ENCODE results near the gene ATP8B4.

Gene ATP8B4

GRCh38 chr15:50149090-50149489, 30.1 kb upstream of the ATP8B4 start:
- Histone ChIP-seq H3K27me3 (ENCODE audit: insufficient read depth, low read length) (no peaks in the 10 kb centered on the region), H3K9me3 (ENCODE audit: low read length) (no peaks in the 10 kb centered on the region), H3K4me1 (ENCODE audit: insufficient read depth, low read length) (no peaks in the 10 kb centered on the region), H3K4me3 (ENCODE audit: low read length) (no peak overlapping the region), H2AFZ (ENCODE audit: low read depth, low read length) (no peak overlapping the region), H3K36me3 (ENCODE audit: insufficient read depth, low read length) (no peaks in the 10 kb centered on the region)

GRCh38 chr15:50148362-50148963, 29.4 kb upstream of the ATP8B4 start:
- Histone ChIP-seq H3K4me3 (ENCODE audit: low read length) (no peak overlapping the region), H3K4me1 (ENCODE audit: insufficient read depth, low read length) (no peaks in the 10 kb centered on the region), H2AFZ (ENCODE audit: low read depth, low read length) (no peak overlapping the region), H3K27me3 (ENCODE audit: insufficient read depth, low read length) (no peaks in the 10 kb centered on the region), H3K36me3 (ENCODE audit: insufficient read depth, low read length) (no peaks in the 10 kb centered on the region), H3K9me3 (ENCODE audit: low read length) (no peaks in the 10 kb centered on the region)

DNA sequence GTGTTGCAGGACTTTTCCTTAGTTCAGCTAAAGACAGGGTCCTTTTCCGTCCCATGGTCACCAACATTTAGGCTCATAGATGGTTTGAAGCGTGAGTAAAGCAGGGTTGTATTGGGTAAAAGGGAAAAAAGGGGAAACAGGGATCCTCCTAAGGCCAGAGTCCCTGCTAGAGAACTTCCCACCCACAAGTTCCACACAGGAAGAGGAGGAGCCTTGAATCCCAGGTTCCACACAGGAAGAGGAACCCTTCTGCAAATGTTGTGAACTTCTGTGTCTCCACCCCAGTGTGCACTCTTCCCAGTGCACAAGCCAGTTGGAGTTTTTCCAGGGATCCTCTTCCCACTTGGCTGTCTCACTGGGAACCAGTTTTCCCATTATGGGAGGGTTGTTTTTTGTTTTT, 27.6 kb upstream of the ATP8B4 start:
- H3K4me1 ChIP-seq (ENCODE audit: insufficient read depth, low read length) = no peaks in the 10 kb centered on the region

GRCh38 chr15:50145451-50145872, 26.4 kb upstream of the ATP8B4 start:
- H3K4me1 ChIP-seq (ENCODE audit: insufficient read depth, low read length) = no peaks in the 10 kb centered on the region
- no peaks in the 10 kb centered on the region for H3K27me3 ChIP-seq (ENCODE audit: insufficient read depth, low read length)
- no peak overlapping the region for H3K4me3 ChIP-seq (ENCODE audit: low read length)
- H2AFZ ChIP-seq (ENCODE audit: low read depth, low read length) = peak overlapping the region; percentile 22
- no peaks in the 10 kb centered on the region for H3K36me3 ChIP-seq (ENCODE audit: insufficient read depth, low read length)
- H3K9me3 ChIP-seq (ENCODE audit: low read length) = no peaks in the 10 kb centered on the region

More for the DNA sequence above, 27.6 kb upstream of the ATP8B4 start:
- Histone ChIP-seq H3K27me3 (ENCODE audit: insufficient read depth, low read length) (no peaks in the 10 kb centered on the region), H3K36me3 (ENCODE audit: insufficient read depth, low read length) (no peaks in the 10 kb centered on the region), H2AFZ (ENCODE audit: low read depth, low read length) (peak overlapping the region; percentile 8), H3K4me3 (ENCODE audit: low read length) (no peak overlapping the region), H3K9me3 (ENCODE audit: low read length) (no peaks in the 10 kb centered on the region)

- Histone ChIP-seq H3K36me3 (ENCODE audit: insufficient read depth, low read length) (no peaks in the 10 kb centered on the region), H2AFZ (ENCODE audit: low read depth, low read length) (no peak overlapping the region), H3K4me3 (ENCODE audit: low read length) (no peak overlapping the region), H3K9me3 (ENCODE audit: low read length) (no peaks in the 10 kb centered on the region), H3K27me3 (ENCODE audit: insufficient read depth, low read length) (no peaks in the 10 kb centered on the region), H3K4me1 (ENCODE audit: insufficient read depth, low read length) (no peaks in the 10 kb centered on the region)
Observed at GRCh38 chr15:50144341-50145120, 25.5 kb upstream of the ATP8B4 start.

DNA sequence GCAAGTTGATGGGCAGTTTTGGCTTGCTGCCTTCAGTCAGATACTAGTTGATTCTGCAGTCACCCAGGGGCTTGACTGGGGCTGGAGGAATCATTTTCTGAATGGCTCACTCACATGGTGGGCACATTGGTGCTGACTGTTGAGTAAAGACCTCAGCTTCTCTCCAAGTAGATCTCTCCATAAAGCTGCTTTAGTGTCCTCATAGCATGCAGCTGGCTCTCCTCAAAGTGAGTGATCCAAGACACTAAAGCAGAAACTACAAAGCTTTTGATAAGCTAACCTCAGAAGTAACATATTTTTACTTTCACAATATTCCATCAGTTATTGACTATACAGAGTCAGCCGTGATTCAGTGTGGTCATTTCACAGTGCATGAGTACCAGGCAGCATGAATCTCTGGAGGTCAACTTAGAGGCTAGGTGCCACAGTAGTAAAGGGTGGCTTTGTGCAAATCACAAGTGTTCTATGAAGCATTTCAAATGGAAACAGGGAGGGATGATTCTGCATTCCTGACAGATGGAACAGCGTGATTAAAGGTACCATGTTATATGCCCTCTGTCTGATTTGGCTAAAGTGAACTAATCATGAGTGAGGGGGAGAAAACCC, 24.3 kb upstream of the ATP8B4 start:
- Histone ChIP-seq H3K36me3 (ENCODE audit: insufficient read depth, low read length) (no peaks in the 10 kb centered on the region), H3K27me3 (ENCODE audit: insufficient read depth, low read length) (no peaks in the 10 kb centered on the region), H2AFZ (ENCODE audit: low read depth, low read length) (no peak overlapping the region), H3K4me1 (ENCODE audit: insufficient read depth, low read length) (no peaks in the 10 kb centered on the region), H3K9me3 (ENCODE audit: low read length) (no peaks in the 10 kb centered on the region), H3K4me3 (ENCODE audit: low read length) (no peak overlapping the region)

DNA sequence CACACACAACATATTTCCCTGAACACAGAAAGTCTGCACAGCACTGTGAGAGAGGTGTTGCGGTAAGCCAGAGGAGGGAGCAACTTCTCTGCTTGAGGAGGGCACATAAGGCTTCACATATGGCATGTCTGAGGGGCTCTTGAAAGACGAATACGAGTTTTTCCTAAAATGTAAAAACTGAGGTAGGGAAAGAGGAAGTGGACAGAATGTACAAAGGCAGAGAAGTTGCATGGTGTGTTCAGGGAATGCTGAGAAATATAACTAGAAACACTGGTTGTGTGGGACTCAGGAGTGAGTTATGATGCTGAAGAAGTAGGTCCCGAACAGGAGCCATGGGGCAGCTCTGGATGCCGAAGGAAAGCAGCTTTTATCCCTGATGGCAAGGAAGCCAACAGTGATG, 22.8 kb upstream of the ATP8B4 start:
- no peaks in the 10 kb centered on the region for H3K4me1 ChIP-seq (ENCODE audit: insufficient read depth, low read length)
- no peak overlapping the region for H2AFZ ChIP-seq (ENCODE audit: low read depth, low read length)
- H3K9me3 ChIP-seq (ENCODE audit: low read length) = no peaks in the 10 kb centered on the region
- no peak overlapping the region for H3K4me3 ChIP-seq (ENCODE audit: low read length)
- H3K27me3 ChIP-seq (ENCODE audit: insufficient read depth, low read length) = no peaks in the 10 kb centered on the region
- no peaks in the 10 kb centered on the region for H3K36me3 ChIP-seq (ENCODE audit: insufficient read depth, low read length)

GRCh38 chr15:50140983-50141382, 21.9 kb upstream of the ATP8B4 start:
- Histone ChIP-seq H3K4me3 (ENCODE audit: low read length) (no peak overlapping the region), H3K27me3 (ENCODE audit: insufficient read depth, low read length) (no peaks in the 10 kb centered on the region), H2AFZ (ENCODE audit: low read depth, low read length) (no peak overlapping the region), H3K4me1 (ENCODE audit: insufficient read depth, low read length) (no peaks in the 10 kb centered on the region), H3K36me3 (ENCODE audit: insufficient read depth, low read length) (no peaks in the 10 kb centered on the region), H3K9me3 (ENCODE audit: low read length) (no peaks in the 10 kb centered on the region)

GRCh38 chr15:50140098-50140497, 21.1 kb upstream of the ATP8B4 start:
- no peaks in the 10 kb centered on the region for H3K36me3 ChIP-seq (ENCODE audit: insufficient read depth, low read length)
- no peaks in the 10 kb centered on the region for H3K4me1 ChIP-seq (ENCODE audit: insufficient read depth, low read length)
- no peak overlapping the region for H2AFZ ChIP-seq (ENCODE audit: low read depth, low read length)
- no peaks in the 10 kb centered on the region for H3K9me3 ChIP-seq (ENCODE audit: low read length)
- H3K27me3 ChIP-seq (ENCODE audit: insufficient read depth, low read length) = no peaks in the 10 kb centered on the region
- H3K4me3 ChIP-seq (ENCODE audit: low read length) = no peak overlapping the region

GRCh38 chr15:50138391-50138790, 19.4 kb upstream of the ATP8B4 start:
- no peaks in the 10 kb centered on the region for H3K9me3 ChIP-seq (ENCODE audit: low read length)
- H3K4me3 ChIP-seq (ENCODE audit: low read length) = no peak overlapping the region
- H3K4me1 ChIP-seq (ENCODE audit: insufficient read depth, low read length) = no peaks in the 10 kb centered on the region
- H3K27me3 ChIP-seq (ENCODE audit: insufficient read depth, low read length) = no peaks in the 10 kb centered on the region
- H2AFZ ChIP-seq (ENCODE audit: low read depth, low read length) = no peak overlapping the region
- H3K36me3 ChIP-seq (ENCODE audit: insufficient read depth, low read length) = no peaks in the 10 kb centered on the region

DNA sequence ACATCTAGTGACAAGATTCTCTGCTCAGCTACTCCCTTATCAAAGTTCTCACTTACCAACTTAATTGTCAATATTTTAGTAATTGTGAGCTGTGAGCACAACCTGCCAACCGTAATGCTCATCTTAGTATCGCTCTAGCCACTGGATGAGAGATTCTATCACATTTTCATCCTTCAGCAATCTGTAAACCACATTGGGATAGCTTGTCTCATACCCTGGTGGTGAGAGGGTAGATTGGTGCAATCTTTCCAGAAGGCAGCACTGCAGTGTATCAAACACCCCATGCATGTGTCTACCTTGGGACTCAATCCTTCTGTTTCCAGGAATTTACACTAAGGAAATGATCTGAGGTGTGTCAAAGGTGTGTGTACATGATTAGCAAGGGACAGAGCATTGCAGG, 18.9 kb upstream of the ATP8B4 start:
- Histone ChIP-seq H2AFZ (ENCODE audit: low read depth, low read length) (no peak overlapping the region), H3K4me3 (ENCODE audit: low read length) (no peak overlapping the region), H3K27me3 (ENCODE audit: insufficient read depth, low read length) (no peaks in the 10 kb centered on the region), H3K4me1 (ENCODE audit: insufficient read depth, low read length) (no peaks in the 10 kb centered on the region), H3K36me3 (ENCODE audit: insufficient read depth, low read length) (no peaks in the 10 kb centered on the region), H3K9me3 (ENCODE audit: low read length) (no peaks in the 10 kb centered on the region)

DNA sequence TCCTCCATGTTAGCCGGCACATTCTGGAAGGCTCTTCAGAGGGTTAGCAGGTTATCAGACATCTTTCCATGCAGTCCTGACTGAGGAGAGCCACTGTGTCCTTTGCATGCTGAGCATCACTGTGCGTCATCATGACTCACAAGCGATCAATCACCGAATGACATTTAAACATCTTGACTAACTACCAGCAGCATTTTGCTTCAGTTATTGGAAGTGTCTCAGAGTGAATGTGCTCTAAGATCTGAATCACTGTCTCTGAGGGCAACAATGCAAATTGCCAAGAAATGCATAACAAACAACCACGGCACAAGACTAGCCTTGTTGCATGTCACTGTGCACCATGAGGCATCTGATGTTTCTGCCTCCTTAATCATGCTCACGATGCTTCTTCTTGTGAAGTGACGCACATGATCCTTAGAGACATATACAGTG, 18.3 kb upstream of the ATP8B4 start:
- no peaks in the 10 kb centered on the region for H3K36me3 ChIP-seq (ENCODE audit: insufficient read depth, low read length)
- no peaks in the 10 kb centered on the region for H3K9me3 ChIP-seq (ENCODE audit: low read length)
- no peaks in the 10 kb centered on the region for H3K4me1 ChIP-seq (ENCODE audit: insufficient read depth, low read length)
- no peak overlapping the region for H2AFZ ChIP-seq (ENCODE audit: low read depth, low read length)
- H3K27me3 ChIP-seq (ENCODE audit: insufficient read depth, low read length) = no peaks in the 10 kb centered on the region
- no peak overlapping the region for H3K4me3 ChIP-seq (ENCODE audit: low read length)

- Histone ChIP-seq H3K27me3 (ENCODE audit: insufficient read depth, low read length) (no peaks in the 10 kb centered on the region), H2AFZ (ENCODE audit: low read depth, low read length) (no peak overlapping the region), H3K4me3 (ENCODE audit: low read length) (no peak overlapping the region), H3K9me3 (ENCODE audit: low read length) (no peaks in the 10 kb centered on the region), H3K36me3 (ENCODE audit: insufficient read depth, low read length) (no peaks in the 10 kb centered on the region), H3K4me1 (ENCODE audit: insufficient read depth, low read length) (no peaks in the 10 kb centered on the region)
Observed at GRCh38 chr15:50135031-50135551, 16.1 kb upstream of the ATP8B4 start.
